ENCODE results near the gene C2orf74. TPM values are rescaled to one million over a fixed set of nuclear protein-coding genes. Genes with fewer than 3 reads are reported as not detected.
"Not testable (repeated sequence)": the region's sequence is repeated elsewhere in the genome, so short reads cannot be mapped to it uniquely, and the experiment has no call there.

Gene C2orf74
- total RNA-seq, 1 donor from 2014 or later: 5.6 TPM

GRCh38 chr2:61193670-61194561 is 31.9 kb downstream of the C2orf74 start:
- Mint-ChIP-seq H3K4me1 (ENCODE audit: low read depth) (peaks cover 8% of the 10 kb centered on the region), H3K27ac (ENCODE audit: unreplicated experiment) (no peak overlapping the region), H3K27me3 (ENCODE audit: low read depth) (no peaks in the 10 kb centered on the region), H3K36me3 (ENCODE audit: low read depth) (peaks cover 12% of the 10 kb centered on the region), H3K9me3 (ENCODE audit: low read depth) (no peaks in the 10 kb centered on the region), H3K4me3 (ENCODE audit: unreplicated experiment) (no peak overlapping the region)
- DNase-seq (ENCODE audit: low spot score): no peak
- no peak for TF ChIP-seq CTCF (IDR thresholded peaks at IDR 0.05)

- H3K4me1 Mint-ChIP-seq (ENCODE audit: low read depth); H3K4me3 Mint-ChIP-seq (ENCODE audit: unreplicated experiment); H3K9me3 Mint-ChIP-seq (ENCODE audit: low read depth); DNase-seq (ENCODE audit: low spot score); H3K27me3 Mint-ChIP-seq (ENCODE audit: low read depth): not testable (repeated sequence)
- Mint-ChIP-seq H3K27ac (ENCODE audit: unreplicated experiment) (peak overlapping the region; percentile 17), H3K36me3 (ENCODE audit: low read depth) (peaks cover 12% of the 10 kb centered on the region)
Observed at GRCh38 chr2:61194646-61195045, 32.7 kb downstream of the C2orf74 start.

- H3K36me3 Mint-ChIP-seq (ENCODE audit: low read depth): peaks cover 9% of the 10 kb centered on the region
- H3K4me1 Mint-ChIP-seq (ENCODE audit: low read depth): peaks cover 8% of the 10 kb centered on the region
- peak overlapping the region; percentile 32 for H3K27ac Mint-ChIP-seq (ENCODE audit: unreplicated experiment)
- no peak overlapping the region for H3K4me3 Mint-ChIP-seq (ENCODE audit: unreplicated experiment)
- H3K27me3 Mint-ChIP-seq (ENCODE audit: low read depth): no peaks in the 10 kb centered on the region
- DNase-seq (ENCODE audit: low spot score): no peak
- no peak for TF ChIP-seq CTCF (IDR thresholded peaks at IDR 0.05)
- no peaks in the 10 kb centered on the region for H3K9me3 Mint-ChIP-seq (ENCODE audit: low read depth)
Observed at GRCh38 chr2:61196671-61197070, 34.7 kb downstream of the C2orf74 start.

GRCh38 chr2:61205132-61205531 is 43.1 kb downstream of the C2orf74 start:
- no peaks in the 10 kb centered on the region for H3K9me3 Mint-ChIP-seq (ENCODE audit: low read depth)
- peaks cover 44% of the 10 kb centered on the region for H3K36me3 Mint-ChIP-seq (ENCODE audit: low read depth)
- no peaks in the 10 kb centered on the region for H3K27me3 Mint-ChIP-seq (ENCODE audit: low read depth)
- H3K4me1 Mint-ChIP-seq (ENCODE audit: low read depth): peaks cover 1% of the 10 kb centered on the region
- no peak overlapping the region for H3K27ac Mint-ChIP-seq (ENCODE audit: unreplicated experiment)
- no peak for DNase-seq (ENCODE audit: low spot score)
- no peak for TF ChIP-seq CTCF (IDR thresholded peaks at IDR 0.05)
- H3K4me3 Mint-ChIP-seq (ENCODE audit: unreplicated experiment): no peak overlapping the region

GRCh38 chr2:61210332-61210981 is 48.5 kb downstream of the C2orf74 start:
- peaks cover 28% of the 10 kb centered on the region for H3K36me3 Mint-ChIP-seq (ENCODE audit: low read depth)
- no peaks in the 10 kb centered on the region for H3K9me3 Mint-ChIP-seq (ENCODE audit: low read depth)
- no peak overlapping the region for H3K4me3 Mint-ChIP-seq (ENCODE audit: unreplicated experiment)
- peak overlapping the region; percentile 88 for H3K27ac Mint-ChIP-seq (ENCODE audit: unreplicated experiment)
- peaks cover 17% of the 10 kb centered on the region for H3K4me1 Mint-ChIP-seq (ENCODE audit: low read depth)
- H3K27me3 Mint-ChIP-seq (ENCODE audit: low read depth): no peaks in the 10 kb centered on the region
- no peak for DNase-seq (ENCODE audit: low spot score)
- no peak for TF ChIP-seq CTCF (IDR thresholded peaks at IDR 0.05)
